NT2/D1 (cell line): Measurements from ENCODE around the gene NUMA1.

Source experiments
- SUZ12 ChIP-seq: IDR thresholded peaks from 2 replicates; pipeline ENCODE4 v1.6.1; 2011; ENCODE audit not compliant: insufficient read length, insufficient read depth; ENCODE audit errors: extremely low read depth
- YY1 ChIP-seq: IDR thresholded peaks from 2 replicates; pipeline ENCODE4 v1.6.1; 2011; ENCODE audit not compliant: insufficient read length, insufficient read depth
- ZNF274 ChIP-seq: IDR thresholded peaks from 2 replicates; pipeline ENCODE4 v1.6.1; 2011; ENCODE audit warnings: mild to moderate bottlenecking, low read depth, low read length

DNA sequence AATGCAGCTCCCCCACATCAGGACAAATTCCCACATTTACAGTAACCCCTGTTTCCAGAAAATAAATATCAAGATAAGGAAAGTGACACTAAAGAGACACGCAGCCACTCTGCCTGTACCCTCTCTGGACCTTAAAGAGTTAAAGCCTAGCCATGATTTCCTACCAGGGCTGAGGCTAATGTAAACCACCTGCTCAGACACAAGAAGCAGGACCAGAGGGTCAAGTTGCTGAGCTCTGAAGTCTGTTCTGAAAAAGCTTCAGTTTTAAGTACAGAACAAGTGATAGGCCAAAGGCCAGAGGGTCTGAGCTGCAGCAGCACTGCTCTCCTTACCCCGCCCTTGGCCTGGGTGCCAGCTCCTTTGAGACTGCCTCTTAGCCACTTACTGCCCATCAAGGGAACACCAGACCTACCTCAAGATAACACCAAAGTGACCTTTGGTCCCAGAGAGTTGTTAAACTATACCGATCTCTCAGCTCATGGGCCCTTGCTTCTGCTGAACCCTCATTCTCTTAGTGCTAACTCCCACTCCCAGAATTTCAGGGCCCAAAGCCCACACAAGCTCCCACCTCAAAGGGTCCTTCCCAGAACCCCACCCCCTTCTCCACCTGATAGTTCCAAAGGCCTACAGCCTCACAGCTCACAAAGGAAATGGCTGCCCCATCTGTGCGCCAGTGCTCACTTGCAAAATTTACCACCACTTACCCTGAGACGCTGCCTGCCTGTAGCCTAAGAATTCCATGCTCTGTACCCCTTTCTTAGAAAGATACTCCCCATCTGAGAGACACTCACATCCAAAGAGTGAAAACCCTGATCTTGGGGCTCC is 41.1 kb downstream of the NUMA1 start:
- no peak for TF ChIP-seq YY1
- no peak for TF ChIP-seq ZNF274
- TF ChIP-seq SUZ12: no peak
